Measurements from ENCODE around the gene NOTUM. TPM values are rescaled to one million over a fixed set of nuclear protein-coding genes. Genes with fewer than 3 reads are reported as not detected.

NOTUM gene
- total and polyA plus RNA-seq, 2 of the 4 experiments (the other 2 are of a cell fraction) = 0.05 TPM; not detected in 1

GRCh38 chr17:81951785-81952684 lies 9.0 kb downstream of the NOTUM start:
- WGBS, 2 experiments (ENCODE audit: extremely low coverage in 2 of 2, insufficient read length in 1 of 2) = no CpG with 5 or more reads among the region's 13 CpGs
- no TSS peak for BruUV-seq (replicated peaks)
- CTCF ChIA-PET = no interaction called here

More at GRCh38 chr17:81951785-81952684, 9.0 kb downstream of the NOTUM start:
- DNase-seq (no peak), ATAC-seq (ENCODE audit: low read depth) (no peak)
- intact Hi-C loops (cut with micrococcal nuclease) = no loop called here
- Histone ChIP-seq H3K56ac (ENCODE audit: extremely low read depth, insufficient read depth, low read length) (no peak overlapping the region), H3K4me2 (ENCODE audit: low read depth, low read length) (no peak overlapping the region), H4K8ac (ENCODE audit: low read depth in 2 of 2, low read length in 2 of 2) (no peak overlapping the region), H4K91ac (ENCODE audit: insufficient read depth, low read depth, low read length) (no peak overlapping the region), H3K4ac (ENCODE audit: low read depth, low read length) (no peak overlapping the region), H3K23ac (ENCODE audit: low read depth, low read length) (no peak overlapping the region), H4K20me1 (ENCODE audit: insufficient read depth, low read length) (no peaks in the 10 kb centered on the region), H3K27ac (ENCODE audit: insufficient read depth, low read length) (no peak overlapping the region), H3K27me3 (ENCODE audit: control insufficient read depth, insufficient read depth, low read length) (peaks cover 5% of the 10 kb centered on the region; the same call in 1 of the 2 replicates), H2BK5ac (ENCODE audit: low read depth, low read length, poor library complexity, severe bottlenecking) (no peak overlapping the region), H3K36me3 (ENCODE audit: control insufficient read depth, insufficient read depth, low read length) (no peaks in the 10 kb centered on the region), H3K4me1 (ENCODE audit: control insufficient read depth, insufficient read depth, low read length) (no peaks in the 10 kb centered on the region), H4K5ac (ENCODE audit: low read depth, low read length) (no peak overlapping the region), H3K9me3 (ENCODE audit: control insufficient read depth, insufficient read depth, low read length) (no peaks in the 10 kb centered on the region), H3K79me1 (ENCODE audit: low read depth in 1 of 2, low read length in 2 of 2) (no peaks in the 10 kb centered on the region), H3K14ac (replicated peaks; ENCODE audit: low read depth, low read length) (no peak overlapping the region), H2AK5ac (ENCODE audit: low read depth, low read length) (no peak overlapping the region), H2AK9ac (replicated peaks; ENCODE audit: low read depth, low read length, poor library complexity) (no peak overlapping the region), H2AFZ (replicated peaks; ENCODE audit: low read length, poor library complexity) (no peak overlapping the region), H2BK20ac (ENCODE audit: low read depth, low read length) (no peak overlapping the region), H3K9me1 (ENCODE audit: insufficient read depth, low read length) (no peaks in the 10 kb centered on the region), H3K4me3 (ENCODE audit: insufficient read depth, low read depth, low read length) (no peak overlapping the region), H3K18ac (ENCODE audit: low read depth, low read length) (no peak overlapping the region), H2BK15ac (ENCODE audit: low read depth, low read length) (no peak overlapping the region), H2BK120ac (ENCODE audit: low read depth, low read length) (no peak overlapping the region), H3K9ac (ENCODE audit: low read depth, low read length) (no peak overlapping the region)
- POLR2A ChIA-PET (ENCODE audit: unreplicated experiment) = no interaction called here
- dilution Hi-C loops (cut with HindIII; ENCODE audit: low sequenced_read_pairs, unreplicated experiment) = no loop called here
- in situ Hi-C loops (cut with MboI; ENCODE audit: low sequenced_read_pairs) = no loop called here
- TF ChIP-seq RCOR1 (IDR thresholded peaks at IDR 0.05; ENCODE audit: insufficient replicate concordance, low read length) = no peak
- no peak for TF ChIP-seq FOS (IDR thresholded peaks at IDR 0.05; ENCODE audit: low read depth, low read length)
- TF ChIP-seq RAD21 (IDR thresholded peaks at IDR 0.05; ENCODE audit: low read length) = no peak
- no peak for TF ChIP-seq POLR2A (IDR thresholded peaks at IDR 0.05; ENCODE audit: low read depth, low read length)
- TF ChIP-seq MAZ (IDR thresholded peaks at IDR 0.05; ENCODE audit: borderline replicate concordance, low read depth, low read length) = no peak
- no peak for TF ChIP-seq BHLHE40 (IDR thresholded peaks at IDR 0.05; ENCODE audit: low read depth, low read length)
- TF ChIP-seq, protein P1, sequence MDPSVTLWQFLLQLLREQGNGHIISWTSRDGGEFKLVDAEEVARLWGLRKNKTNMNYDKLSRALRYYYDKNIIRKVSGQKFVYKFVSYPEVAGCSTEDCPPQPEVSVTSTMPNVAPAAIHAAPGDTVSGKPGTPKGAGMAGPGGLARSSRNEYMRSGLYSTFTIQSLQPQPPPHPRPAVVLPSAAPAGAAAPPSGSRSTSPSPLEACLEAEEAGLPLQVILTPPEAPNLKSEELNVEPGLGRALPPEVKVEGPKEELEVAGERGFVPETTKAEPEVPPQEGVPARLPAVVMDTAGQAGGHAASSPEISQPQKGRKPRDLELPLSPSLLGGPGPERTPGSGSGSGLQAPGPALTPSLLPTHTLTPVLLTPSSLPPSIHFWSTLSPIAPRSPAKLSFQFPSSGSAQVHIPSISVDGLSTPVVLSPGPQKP (IDR thresholded peaks at IDR 0.05; ENCODE audit: borderline replicate concordance, low read depth, low read length) = no peak
- no peak for TF ChIP-seq USF2 (IDR thresholded peaks at IDR 0.05; ENCODE audit: low read depth, low read length)
- TF ChIP-seq MAFK (IDR thresholded peaks at IDR 0.05; ENCODE audit: low read depth, low read length) = no peak
- TF ChIP-seq CEBPB (IDR thresholded peaks at IDR 0.05; ENCODE audit: low read depth, low read length) = no peak
